ENCODE results near the gene LRBA. TPM values are rescaled to one million over a fixed set of nuclear protein-coding genes. Genes with fewer than 3 reads are reported as not detected.
"Not testable (repeated sequence)": the region's sequence is repeated elsewhere in the genome, so short reads cannot be mapped to it uniquely, and the experiment has no call there.

Gene LRBA
- total RNA-seq, 1 donor from 2014 or later, result 26.4 TPM

- H3K4me3 Mint-ChIP-seq (ENCODE audit: unreplicated experiment), result no peak overlapping the region
- peaks cover 1% of the 10 kb centered on the region for H3K4me1 Mint-ChIP-seq (ENCODE audit: low read depth, unreplicated experiment)
- no peak for DNase-seq
- no peaks in the 10 kb centered on the region for H3K27me3 Mint-ChIP-seq (ENCODE audit: unreplicated experiment)
- no peaks in the 10 kb centered on the region for H3K9me3 Mint-ChIP-seq (ENCODE audit: unreplicated experiment)
- TF ChIP-seq CTCF (IDR thresholded peaks at IDR 0.05; ENCODE audit: partially characterized antibody, unreplicated experiment), result no peak
- no peaks in the 10 kb centered on the region for H3K36me3 Mint-ChIP-seq (ENCODE audit: unreplicated experiment)
- no peak overlapping the region for H3K27ac Mint-ChIP-seq (ENCODE audit: unreplicated experiment)
Measured at GRCh38 chr4:150543042-150543441, 472.0 kb downstream of the LRBA start.

DNA sequence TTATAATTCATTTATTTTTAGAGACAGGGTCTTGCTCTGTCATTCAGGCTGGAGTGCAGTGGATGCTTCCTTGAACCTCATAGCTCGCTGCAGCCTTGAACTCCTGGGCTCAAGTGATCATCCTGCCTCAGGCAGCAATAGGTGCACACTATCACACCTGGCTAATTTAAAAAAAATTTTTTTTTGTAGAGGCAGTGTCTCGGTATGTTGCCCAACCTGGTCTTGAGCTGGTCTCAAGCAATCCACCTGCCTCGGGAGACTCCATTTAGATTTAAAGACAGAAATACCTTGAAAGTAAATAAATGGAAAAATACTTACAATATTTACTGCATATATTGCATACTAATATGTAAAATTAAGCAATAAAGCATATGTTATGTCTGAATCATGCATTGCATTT lies 473.4 kb downstream of the LRBA start:
- Mint-ChIP-seq H3K27ac (ENCODE audit: unreplicated experiment) (no peak overlapping the region), H3K36me3 (ENCODE audit: unreplicated experiment) (no peaks in the 10 kb centered on the region), H3K4me1 (ENCODE audit: low read depth, unreplicated experiment) (peaks cover 1% of the 10 kb centered on the region), H3K9me3 (ENCODE audit: unreplicated experiment) (no peaks in the 10 kb centered on the region), H3K4me3 (ENCODE audit: unreplicated experiment) (no peak overlapping the region), H3K27me3 (ENCODE audit: unreplicated experiment) (no peaks in the 10 kb centered on the region)
- no peak for TF ChIP-seq CTCF (IDR thresholded peaks at IDR 0.05; ENCODE audit: partially characterized antibody, unreplicated experiment)
- DNase-seq, result no peak

DNA sequence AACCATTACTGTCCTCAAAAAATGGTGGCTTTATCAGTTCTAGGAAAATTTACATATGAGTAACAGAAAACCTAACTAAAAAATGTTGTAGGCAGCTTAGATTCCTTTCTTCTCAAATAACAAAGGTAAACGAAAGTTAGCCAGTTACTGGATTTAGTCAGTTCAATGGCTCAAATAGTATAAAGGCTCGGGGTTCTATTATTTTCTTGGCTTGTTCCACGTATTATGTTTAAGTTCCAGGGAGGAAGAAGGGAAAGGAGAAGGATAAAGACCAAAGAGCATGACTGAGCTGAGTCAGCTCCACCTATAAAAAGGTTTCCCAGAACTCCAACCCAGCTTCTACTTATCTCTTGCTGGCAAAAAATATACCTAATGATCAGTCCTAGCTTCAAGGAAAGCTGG lies 474.1 kb downstream of the LRBA start:
- H3K36me3 Mint-ChIP-seq (ENCODE audit: unreplicated experiment), result no peaks in the 10 kb centered on the region
- TF ChIP-seq CTCF (IDR thresholded peaks at IDR 0.05; ENCODE audit: partially characterized antibody, unreplicated experiment), result no peak
- peaks cover 1% of the 10 kb centered on the region for H3K4me1 Mint-ChIP-seq (ENCODE audit: low read depth, unreplicated experiment)
- DNase-seq, result no peak
- H3K27ac Mint-ChIP-seq (ENCODE audit: unreplicated experiment), result no peak overlapping the region
- no peaks in the 10 kb centered on the region for H3K27me3 Mint-ChIP-seq (ENCODE audit: unreplicated experiment)
- no peak overlapping the region for H3K4me3 Mint-ChIP-seq (ENCODE audit: unreplicated experiment)
- H3K9me3 Mint-ChIP-seq (ENCODE audit: unreplicated experiment), result no peaks in the 10 kb centered on the region

DNA sequence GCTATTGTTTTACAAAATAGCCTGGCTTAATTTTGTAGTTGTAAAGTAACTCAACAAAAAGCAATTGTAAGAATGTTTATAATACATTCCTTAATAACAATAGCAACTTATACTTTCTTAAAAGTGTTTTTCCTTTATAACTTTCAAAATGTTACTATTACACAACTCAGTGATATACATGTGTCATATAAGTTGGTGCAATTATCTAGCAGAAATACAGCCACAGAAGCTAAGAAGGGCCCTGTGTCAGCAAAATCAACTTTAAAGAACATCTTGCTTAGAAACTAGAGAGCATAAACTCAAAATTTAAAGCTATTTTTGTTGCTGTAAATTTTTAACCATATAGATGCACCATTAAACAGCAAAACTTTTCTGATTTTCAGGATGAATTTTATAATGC lies 474.5 kb downstream of the LRBA start:
- peaks cover 1% of the 10 kb centered on the region for H3K4me1 Mint-ChIP-seq (ENCODE audit: low read depth, unreplicated experiment)
- no peak for TF ChIP-seq CTCF (IDR thresholded peaks at IDR 0.05; ENCODE audit: partially characterized antibody, unreplicated experiment)
- DNase-seq, result no peak
- H3K27me3 Mint-ChIP-seq (ENCODE audit: unreplicated experiment), result no peaks in the 10 kb centered on the region
- H3K27ac Mint-ChIP-seq (ENCODE audit: unreplicated experiment), result no peak overlapping the region
- H3K9me3 Mint-ChIP-seq (ENCODE audit: unreplicated experiment), result no peaks in the 10 kb centered on the region
- H3K36me3 Mint-ChIP-seq (ENCODE audit: unreplicated experiment), result no peaks in the 10 kb centered on the region
- H3K4me3 Mint-ChIP-seq (ENCODE audit: unreplicated experiment), result no peak overlapping the region

DNA sequence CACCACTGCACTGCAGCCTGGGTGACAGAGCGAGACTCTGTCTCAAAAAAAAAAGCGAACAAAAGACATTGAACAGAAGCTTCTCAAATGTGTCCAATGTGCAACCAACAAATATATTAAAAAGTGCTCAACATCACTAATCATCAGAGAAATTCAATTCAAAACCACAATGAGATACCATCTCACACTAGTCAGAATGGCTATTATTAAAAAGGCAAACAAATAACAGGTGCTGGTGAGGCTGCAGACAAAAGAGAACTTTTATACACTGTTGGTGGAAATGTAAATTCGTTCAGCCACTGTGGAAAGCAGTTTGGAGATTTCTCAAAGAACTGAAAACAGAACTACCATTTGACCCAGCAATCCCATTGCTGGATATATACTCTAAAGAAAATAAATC lies 477.2 kb downstream of the LRBA start:
- not testable (repeated sequence) for H3K36me3 Mint-ChIP-seq (ENCODE audit: unreplicated experiment); H3K27me3 Mint-ChIP-seq (ENCODE audit: unreplicated experiment); DNase-seq; H3K4me3 Mint-ChIP-seq (ENCODE audit: unreplicated experiment); H3K9me3 Mint-ChIP-seq (ENCODE audit: unreplicated experiment); H3K4me1 Mint-ChIP-seq (ENCODE audit: low read depth, unreplicated experiment); H3K27ac Mint-ChIP-seq (ENCODE audit: unreplicated experiment)

DNA sequence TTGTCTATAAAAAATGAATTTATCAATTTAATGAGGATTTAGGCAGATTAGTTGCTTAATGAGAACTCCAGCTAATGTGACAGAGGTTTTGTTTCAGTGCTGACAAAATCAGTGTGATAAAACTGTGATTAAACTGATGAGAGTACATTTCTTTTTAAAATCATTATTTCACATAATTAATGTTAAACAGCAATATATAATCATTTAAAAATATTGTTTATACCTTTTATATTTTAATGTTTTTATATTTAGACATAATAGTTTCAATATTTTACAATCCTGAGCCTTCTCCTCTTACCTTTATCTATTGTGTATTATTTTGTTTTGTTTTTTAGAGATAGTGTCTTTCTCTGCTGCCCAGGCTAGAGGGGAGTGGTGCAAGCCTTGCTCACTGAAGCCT lies 480.3 kb downstream of the LRBA start:
- H3K4me3 Mint-ChIP-seq (ENCODE audit: unreplicated experiment), result no peak overlapping the region
- no peak for DNase-seq
- H3K36me3 Mint-ChIP-seq (ENCODE audit: unreplicated experiment), result no peaks in the 10 kb centered on the region
- TF ChIP-seq CTCF (IDR thresholded peaks at IDR 0.05; ENCODE audit: partially characterized antibody, unreplicated experiment), result no peak
- no peaks in the 10 kb centered on the region for H3K27me3 Mint-ChIP-seq (ENCODE audit: unreplicated experiment)
- peaks cover 1% of the 10 kb centered on the region for H3K4me1 Mint-ChIP-seq (ENCODE audit: low read depth, unreplicated experiment)
- peaks cover 2% of the 10 kb centered on the region for H3K9me3 Mint-ChIP-seq (ENCODE audit: unreplicated experiment)
- H3K27ac Mint-ChIP-seq (ENCODE audit: unreplicated experiment), result no peak overlapping the region

Data from glutamatergic neuron (in vitro differentiated cells).